HG03439 (cell line): Measurements from ENCODE around the gene COA4.
A peak's percentile ranks its signal among the peaks of the same experiment; 100 is the strongest.
"Not testable (repeated sequence)": the region's sequence is repeated elsewhere in the genome, so short reads cannot be mapped to it uniquely, and the experiment has no call there.

ENCODE experiments used
- ATAC-seq: cut with Tn5 transposase; IDR thresholded peaks from one replicate; pipeline ENCODE4 v1.9.1; 2021; ENCODE audit warnings: mild to moderate bottlenecking, moderate library complexity; ENCODE audit not compliant: unreplicated experiment

COA4 gene

DNA sequence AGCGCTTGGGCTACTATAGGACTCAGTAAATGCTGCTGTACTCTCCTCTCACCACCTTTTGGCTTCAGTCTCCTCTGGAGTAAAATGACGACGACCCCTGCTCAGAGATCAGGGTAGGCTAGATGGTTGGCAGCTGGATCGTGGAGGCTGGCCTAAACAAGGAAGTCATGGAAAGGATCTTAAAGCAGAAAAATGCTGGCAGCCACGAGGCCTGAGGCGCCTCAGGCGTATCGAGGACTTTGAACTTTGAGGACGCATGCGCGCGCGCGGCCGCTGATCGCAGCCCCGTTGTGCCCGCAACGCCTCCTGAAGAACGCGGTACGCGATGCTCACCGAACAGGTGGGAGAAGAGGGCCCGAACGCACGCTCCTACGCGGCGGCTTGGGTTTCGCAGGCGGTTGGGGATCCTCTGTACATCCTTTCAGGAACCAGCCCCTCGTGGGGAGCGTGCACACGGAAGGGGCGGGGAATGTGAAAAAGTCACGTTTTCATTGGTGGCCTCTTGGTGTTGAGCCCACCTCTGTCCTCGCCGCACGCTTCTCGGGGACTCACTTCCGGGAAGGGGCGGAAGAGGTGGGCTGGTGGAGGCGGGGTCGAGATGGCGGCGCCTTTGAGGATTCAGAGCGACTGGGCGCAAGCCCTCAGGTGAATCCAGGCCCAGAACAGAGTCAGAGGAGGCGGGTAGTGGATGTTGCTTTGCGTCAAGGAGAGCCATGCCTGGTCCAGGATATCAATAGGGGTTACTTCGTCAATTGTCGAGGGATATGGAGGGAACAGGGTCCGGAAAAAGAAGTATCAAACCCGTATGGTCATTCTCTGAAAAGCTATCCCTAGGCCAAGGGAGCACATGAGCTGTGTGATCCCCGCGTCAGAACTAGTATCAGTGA is at the start of gene COA4, which contains the start of gene PAAF1:
COA4 (minus strand) TSS at position 423 of the 887 bp plus-strand sequence. CDS start 3,468 bp downstream, outside the sequence.
PAAF1 (plus strand) TSS at position 576 of the 887 bp plus-strand sequence; CDS start at position 599, 23 bp downstream.
- peak; percentile 94 for ATAC-seq

DNA sequence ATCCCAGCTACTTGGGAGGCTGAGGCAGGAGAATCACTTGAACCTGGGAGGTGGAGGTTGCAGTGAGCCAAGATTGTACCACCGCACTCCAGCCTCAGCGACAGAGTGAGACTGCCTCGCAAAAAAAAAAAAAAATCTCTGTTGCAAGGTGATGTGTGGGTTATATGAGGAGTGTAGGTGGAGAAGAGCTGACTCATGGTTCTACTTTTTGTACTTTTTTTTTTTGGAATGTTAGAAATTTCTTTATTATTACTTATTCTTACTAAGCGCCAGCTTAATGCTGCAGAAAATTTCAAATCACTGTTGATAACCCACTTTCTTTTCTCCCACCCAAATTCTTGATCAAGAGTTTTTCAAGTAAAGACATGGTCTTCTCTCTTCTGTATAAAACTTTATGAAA is 44.5 kb upstream of the COA4 start:
- no peak for ATAC-seq

DNA sequence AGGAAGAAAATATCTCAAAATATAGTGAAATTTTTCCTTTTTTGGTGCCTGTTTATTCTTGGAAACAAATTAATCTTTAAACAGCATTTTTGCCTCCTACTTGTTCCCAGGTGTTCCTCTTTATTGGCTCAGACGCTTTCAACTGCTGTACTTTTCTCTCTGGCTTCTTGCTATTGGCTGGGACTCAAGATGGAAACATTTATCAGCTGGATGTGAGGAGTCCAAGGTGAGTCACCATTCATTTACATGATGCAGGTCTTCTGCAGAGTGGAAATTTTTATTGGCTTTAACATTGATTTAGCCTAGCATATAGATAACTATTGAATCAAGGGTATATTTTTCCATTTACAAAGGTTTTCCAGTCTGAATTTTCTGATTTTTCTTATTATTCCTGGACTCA is 39.8 kb upstream of the COA4 start:
- no peak for ATAC-seq

DNA sequence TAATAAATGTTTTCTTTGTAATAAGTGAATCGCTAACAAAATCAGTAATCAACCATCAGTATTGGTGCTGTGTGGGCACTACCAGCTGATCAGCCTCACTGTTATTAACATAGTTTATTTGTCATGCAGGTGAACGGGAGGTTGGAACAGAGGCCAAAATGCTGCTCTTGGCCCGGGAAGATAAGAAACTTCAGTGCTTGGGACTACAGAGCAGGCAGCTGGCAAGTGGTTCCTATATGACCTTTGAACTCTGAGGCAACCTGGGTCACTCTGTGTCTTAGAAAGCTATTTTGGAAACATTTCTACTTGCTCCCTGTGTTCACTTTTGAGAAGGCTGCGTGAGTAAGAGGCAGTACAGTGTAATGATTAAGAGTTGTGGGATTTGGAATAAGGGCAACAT is 37.6 kb upstream of the COA4 start:
- no peak for ATAC-seq

DNA sequence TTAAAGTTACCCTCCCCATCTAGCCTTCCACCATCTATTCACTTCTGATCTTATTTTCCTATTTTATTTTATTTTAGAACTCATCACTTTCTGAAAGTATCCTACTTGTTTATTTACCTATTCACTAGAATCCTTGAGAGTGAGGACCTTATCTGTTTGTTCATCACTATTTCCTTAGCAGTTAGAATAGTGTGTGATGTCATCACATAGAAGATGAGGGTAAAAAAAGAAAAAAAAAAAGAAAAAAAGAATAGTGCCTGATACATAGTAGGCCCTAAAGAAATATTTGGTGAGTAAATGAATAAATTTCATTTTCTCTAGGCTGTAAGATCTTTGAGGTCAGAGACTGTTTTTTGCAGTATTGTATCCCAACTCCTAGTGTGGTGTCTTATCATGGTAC is 36.8 kb upstream of the COA4 start:
- ATAC-seq = no peak

DNA sequence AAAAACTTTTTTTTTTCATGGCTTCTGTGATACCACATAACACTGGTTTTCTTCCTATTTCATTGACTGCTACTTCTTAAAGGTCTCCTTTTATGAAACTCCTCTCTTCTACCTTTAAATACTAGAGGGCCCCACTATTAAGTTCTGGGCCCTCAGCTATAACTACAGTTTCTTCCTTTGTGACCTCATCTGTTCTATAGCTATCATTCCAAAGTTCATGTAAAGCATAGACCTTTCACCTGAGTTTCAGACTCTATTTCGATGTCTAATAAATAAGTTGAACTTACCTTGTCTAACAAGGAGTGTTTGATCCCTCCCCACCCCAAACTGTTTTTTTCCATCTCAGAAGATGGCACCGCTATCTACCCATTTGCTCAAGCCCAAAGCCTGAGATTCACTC is 35.4 kb upstream of the COA4 start:
- no peak for ATAC-seq

DNA sequence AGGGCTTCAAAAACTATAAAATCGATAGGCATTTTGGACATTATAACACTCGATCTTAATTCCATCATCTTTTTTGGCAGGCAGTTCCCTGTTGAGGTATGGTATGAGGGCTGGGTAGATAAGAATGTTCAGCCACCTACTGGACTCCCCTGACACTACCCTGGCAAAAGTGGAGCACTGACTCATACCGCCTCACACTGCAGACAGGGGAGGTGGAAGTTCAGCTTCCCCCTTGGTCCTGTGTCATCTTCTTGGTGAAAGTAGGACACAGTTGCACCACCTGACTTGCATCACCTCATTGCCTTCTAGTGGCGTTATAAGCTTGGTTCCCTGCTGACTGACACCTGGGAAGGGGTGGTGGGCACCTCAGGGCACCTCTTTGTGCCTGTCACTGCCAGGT is 30.5 kb upstream of the COA4 start:
- no peak for ATAC-seq

DNA sequence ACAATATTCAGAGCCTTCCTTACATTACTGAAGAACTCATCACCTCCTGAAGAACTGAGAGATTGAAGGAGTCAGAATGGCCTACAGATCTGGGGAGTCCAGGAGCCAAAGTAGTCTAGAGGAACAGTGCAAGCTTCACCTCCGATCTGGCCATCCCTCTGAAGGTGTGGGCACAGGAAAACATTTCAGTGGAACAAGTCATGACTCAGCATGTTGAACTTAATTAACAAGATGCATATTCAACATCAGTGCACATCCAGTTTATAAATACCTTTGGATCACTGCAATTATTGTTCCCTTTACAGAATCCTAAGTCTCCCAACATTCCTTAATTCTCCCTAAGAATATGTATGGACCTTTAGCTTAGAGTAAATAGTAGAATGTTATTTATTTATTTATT is 25.7 kb upstream of the COA4 start:
- ATAC-seq = no peak

DNA sequence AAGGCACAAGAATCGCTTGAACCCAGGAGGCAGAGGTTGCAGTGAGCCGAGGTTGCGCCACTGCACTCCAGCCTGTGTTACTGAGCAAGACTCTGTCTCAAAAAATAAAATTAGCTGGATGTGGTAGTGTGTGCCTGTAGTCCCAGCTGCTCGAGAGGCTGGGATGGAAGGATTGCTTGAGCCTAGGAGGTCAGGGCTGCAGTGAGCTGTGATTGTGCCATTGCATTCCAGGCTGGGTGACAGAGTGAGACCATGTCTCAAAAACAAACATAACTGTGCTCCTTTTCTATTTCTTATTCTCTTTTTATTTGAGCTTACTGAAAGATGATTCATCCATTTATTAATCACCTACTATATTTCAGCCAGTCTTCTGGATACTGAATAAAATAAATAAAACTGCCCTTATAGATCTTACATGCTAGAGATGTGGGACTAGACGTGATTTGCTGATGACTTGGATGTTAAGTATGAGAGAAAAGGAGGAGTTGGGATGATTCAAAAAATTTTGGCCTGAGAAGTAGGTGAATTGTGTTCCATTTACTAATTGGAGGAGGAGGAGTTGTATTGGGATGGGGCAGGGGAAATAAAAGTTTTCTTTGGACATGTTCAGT is 18.2 kb upstream of the COA4 start:
- ATAC-seq = no peak

DNA sequence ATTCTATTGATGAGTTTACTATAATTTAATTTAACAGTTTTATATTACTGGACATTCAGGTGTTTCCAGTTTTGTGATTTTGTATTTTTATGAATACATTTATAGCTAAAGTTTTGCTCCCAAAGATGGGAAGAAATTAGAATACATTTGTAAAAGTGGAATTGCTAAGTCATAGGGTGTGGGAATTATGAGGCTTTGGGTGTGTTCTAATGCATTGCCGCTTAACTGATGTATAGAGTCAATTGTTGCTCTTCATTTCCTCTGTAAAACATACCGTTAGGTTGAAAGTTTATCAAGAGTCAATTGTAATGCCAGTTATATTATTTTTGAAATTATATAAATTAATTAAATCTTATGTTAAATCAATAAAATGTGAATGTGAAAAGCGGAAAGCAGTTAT is 16.4 kb upstream of the COA4 start:
- no peak for ATAC-seq

DNA sequence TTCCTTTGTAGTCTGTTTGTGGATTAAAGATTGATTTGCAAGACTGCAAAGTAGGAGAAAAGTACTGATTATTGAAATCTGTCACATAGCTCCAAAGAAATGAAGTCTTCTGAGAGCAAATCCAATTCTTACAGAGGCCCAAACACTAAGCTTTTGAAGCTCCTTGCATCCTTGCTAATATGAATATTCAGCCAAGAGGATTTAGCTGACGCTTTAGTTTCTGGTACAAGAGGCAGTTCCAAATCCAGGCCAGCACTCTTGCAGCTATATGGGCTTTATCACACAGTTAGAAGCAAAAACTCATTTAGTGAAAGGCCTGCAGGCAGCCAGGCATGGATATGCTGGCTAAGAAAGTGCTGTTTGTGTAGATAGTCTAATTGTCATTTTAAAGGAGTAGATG is 12.9 kb upstream of the COA4 start:
- ATAC-seq = no peak

DNA sequence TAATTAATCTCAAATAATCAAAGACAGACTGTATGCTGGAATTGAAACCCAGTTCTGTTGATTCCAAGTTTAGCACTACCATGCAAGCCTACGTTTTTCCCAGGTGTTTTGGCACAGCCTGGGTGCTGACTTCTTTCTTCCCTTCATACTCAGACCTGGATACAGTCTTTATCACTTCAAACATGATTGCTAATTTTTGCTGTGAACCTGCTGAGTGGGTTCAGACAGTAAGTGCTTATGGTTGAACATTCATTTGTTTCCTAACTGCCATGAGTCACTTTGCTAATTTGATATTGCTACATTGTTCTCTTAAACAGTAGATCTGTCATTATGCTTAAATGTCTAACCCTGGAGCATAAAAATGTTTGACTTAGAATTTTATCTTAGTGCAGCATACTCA is 12.4 kb upstream of the COA4 start:
- ATAC-seq = no peak

DNA sequence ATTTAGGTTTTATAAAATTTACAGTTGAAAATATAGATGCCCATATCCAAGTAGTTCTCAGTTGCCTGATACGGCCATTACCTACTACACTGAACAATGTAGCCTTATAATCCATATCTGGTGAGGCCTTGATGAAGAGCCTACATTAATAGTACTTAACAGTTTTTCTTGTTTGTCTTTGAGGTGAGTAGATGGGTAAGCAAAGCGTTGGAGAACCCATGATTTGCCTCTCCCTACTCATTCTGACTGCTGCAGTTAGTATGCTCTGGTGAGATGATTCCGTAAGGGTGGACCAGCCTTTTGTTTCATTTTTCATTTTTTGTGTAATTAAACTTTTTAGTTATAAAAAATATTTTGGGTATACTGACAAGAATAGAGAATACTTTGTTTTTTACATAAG is 11.6 kb upstream of the COA4 start:
- ATAC-seq = no peak

DNA sequence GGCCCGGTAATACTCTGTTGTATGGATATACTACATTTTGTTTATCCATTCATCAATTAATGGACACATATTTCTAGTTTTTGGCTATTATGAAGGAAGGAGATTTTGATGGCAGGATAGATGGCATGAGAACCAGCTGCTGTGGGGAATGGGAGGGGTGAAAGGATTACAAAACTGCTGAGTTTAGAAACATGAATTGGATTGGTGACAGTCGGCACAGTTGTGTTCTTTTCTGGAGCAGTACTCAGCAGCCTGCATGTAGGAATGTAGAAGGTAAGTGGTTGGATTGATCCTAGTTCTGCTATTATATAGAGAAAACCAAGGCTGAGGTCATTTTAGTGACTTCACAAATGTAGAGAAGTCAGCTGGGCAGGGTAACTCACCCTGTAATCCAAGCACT is 7.2 kb upstream of the COA4 start:
- ATAC-seq = no peak

DNA sequence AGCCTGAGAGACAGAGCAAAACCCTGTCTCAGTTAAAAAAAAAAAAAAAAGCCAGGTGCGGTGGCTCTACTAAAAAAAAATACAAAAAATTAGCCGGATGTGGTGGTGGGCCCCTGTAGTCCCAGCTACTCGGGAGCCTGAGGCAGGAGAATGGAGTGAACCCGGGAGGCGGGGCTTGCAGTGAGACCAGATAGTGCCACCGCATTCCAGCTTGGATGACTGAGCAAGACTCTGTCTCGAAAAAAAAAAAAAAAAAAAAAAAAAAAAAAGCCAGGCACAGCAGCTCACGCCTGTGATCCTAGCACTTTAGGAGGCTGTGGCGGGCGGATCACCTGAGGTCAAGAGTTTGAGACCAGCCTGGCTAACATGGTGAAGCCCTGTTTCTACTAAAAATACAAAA is 3.8 kb upstream of the COA4 start:
- ATAC-seq = not testable (repeated sequence)

DNA sequence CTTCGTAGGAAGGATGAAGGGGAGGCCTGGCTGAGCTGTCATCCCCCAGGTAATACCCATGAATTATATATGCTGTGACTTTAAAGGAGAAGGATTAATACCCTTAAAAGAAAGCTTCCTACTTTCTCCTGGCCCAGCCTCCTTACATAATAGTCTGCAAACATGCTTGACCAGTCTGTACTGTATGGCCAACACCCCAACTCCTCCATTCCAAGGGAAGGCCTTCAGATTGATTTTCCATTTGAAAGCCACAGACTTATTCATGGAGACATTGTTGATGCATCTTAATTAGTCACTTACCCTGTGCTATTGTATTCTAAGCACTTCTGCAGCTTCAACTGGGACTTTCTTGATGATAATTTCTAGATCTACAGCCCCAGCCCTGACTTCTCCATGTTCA is 2.1 kb upstream of the COA4 start:
- ATAC-seq = no peak

DNA sequence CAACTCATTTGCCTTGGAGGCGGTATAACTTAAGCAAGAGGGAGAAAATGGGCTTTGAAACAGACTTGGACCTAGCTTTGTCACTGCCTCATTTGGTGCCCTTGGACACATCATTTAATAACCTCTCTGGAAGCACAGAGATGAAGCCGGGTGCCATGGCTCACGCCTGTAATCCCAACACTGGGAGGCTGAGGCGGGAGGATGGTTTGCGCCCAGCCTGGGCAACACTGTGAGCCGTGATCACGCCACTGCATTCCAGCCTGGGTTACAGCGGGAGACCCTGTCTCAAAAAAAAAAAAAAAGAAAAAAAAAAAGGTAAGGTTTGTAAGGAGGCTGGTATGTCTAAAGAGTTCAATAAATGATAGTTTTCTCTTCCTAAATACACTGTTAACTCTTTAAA is 806 bp downstream of the COA4 start:
- no peak for ATAC-seq

DNA sequence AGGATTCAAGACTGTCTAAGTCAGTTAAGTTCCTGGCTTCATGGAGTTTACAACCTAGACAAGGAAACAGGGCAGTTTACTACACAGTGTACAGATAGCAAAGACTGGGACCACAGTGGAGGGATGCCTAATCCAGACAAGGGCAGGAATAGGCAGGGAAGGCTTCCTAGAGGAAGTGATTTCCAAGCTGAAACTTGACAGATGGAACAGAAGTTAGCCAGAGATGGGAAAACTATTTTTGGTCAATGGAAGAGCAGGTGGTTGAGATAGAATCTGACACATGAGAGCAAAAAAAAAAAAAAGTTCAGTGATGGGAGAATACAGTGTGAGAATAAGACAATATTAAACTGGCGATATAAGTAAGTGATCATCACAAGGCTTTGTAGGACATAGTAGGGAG is 1.3 kb downstream of the COA4 start:
- no peak for ATAC-seq

DNA sequence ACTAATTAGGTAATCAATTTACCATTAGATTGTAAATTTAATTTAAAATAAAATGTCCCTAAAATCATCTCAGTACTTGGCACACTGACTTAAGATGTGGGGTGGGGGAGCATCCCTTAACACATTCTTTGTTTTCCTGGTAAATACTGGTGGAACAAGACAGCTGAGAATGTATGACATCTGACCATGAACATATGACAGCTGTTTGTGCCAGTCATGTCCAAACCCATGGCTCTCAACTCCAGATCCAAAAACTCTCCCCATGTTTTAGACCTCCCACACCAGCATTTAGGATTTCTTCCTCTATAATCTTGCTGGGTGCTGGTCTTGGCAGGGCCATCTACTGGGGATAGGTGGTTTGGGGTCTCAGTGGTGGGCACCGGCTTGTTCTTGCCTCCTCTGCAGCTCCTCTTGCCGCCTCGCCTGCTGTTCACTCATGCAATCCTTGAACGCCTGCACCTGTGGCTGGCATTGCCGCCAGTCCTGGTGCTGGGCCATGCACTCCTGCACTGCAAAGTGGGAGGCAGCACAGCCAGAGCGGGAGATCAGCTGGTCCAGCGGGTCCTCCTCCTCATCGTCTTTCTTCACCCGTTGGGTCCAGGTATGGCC is 3.8 kb downstream of the COA4 start:
- no peak for ATAC-seq

DNA sequence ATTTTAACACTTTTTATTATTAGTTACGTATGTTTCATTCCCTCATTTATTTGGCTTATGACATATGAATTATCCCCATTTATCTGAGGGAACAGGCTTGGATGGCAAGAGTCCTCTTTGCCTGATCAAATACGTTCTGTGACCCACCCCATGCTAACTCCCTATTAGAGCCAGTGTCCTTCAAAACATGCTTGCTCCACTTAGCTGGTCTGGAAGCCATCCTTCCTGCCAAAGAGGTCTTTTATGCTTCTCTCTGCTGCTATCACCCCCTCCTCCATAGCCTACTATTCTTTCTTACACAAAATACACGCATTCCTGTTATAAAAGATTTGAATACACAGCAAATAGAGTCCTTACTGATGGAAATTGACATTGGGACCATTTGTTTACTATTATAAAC is 6.4 kb downstream of the COA4 start:
- ATAC-seq = no peak

DNA sequence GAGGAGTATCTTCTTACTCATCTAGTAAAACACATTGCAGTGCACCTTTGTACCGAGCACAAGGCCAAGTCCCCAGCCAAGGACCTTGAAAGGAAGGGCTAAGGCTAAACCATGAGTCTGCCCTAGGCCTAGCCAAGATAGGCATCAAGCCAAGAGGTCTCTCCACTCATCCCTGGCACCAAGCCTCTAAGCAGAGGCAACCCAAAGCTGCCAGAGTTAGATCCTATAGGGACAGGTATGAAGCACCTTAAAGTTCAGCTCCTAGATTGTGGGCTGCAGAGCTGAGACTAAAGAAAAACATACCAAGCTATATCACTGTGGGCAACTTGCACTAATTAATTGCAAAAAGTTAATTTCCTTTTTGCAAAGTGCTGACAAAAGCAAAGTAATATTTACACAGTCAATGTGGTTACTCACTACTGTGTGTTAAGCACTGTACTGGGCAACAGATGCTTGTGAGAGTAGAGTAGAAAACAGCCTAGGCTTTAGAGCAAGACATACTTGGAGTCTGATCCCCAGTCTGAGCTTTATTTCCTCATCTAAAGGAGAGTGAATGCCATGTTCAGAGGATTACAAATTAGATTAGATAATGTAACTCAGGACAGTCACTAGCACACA is 7.2 kb downstream of the COA4 start:
- ATAC-seq = no peak

DNA sequence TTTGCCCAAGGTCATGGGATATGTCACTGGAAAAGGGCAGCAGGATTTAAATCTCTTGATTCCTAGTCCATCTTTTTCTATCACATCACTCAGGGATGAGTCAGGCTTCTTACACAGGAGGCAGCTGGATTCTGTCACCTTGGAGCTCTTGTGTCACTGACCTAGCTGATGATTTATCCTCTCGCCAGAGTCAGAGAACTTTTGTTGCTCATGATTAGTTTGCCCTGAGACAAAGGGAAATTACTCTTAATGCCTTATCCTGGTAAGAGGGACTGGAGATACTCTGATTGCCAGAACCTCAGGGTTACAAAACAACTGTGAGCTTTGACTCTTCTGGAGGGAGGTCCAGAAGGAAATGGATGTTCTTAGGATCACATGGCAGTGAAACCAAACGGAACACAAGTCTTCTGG is 10.1 kb downstream of the COA4 start:
- ATAC-seq = no peak
